Psoas muscle (tissue), 8 donors: Measurements from ENCODE around the gene CDIP1. TPM values are rescaled to one million over a fixed set of nuclear protein-coding genes. Genes with fewer than 3 reads are reported as not detected.
A peak's percentile ranks its signal among the peaks of the same experiment; 100 is the strongest.

ENCODE experiments used
- ATAC-seq, 4 donors: fragments of 200-7000 bp; cut with Tn5 transposase; one replicate each; pipeline ENCODE4 v1.9.1; 2020; ENCODE audit warnings: moderate library complexity in 3 of 4, mild to moderate bottlenecking in 2 of 4
- DNase-seq, 2 donors: peaks; one replicate each; pipeline ENCODE4 v3.0.0-alpha.2; 2020
- H3K27ac ChIP-seq: fragments of 200-600 bp; one replicate; pipeline ENCODE4 v1.8.0; 2022
- H3K27me3 ChIP-seq, 3 donors: fragments of 200-600 bp in 1 of 3; one replicate each; pipeline versions ENCODE4 v1.6.1 to v1.8.0; 2013 to 2022; ENCODE audit warnings: low read length in 2 of 3, mild to moderate bottlenecking in 2 of 3, moderate library complexity in 1 of 3; ENCODE audit not compliant: insufficient read depth in 3 of 3
- H3K36me3 ChIP-seq, 2 donors: fragments of 200-600 bp in 1 of 2; one replicate each; pipeline versions ENCODE4 v1.6.1 to v1.8.0; 2013 to 2022; ENCODE audit warnings: low read depth in 1 of 2, mild to moderate bottlenecking in 1 of 2, moderate library complexity in 1 of 2; ENCODE audit not compliant: insufficient read depth in 1 of 2
- H3K4me1 ChIP-seq: fragments of 200-600 bp; one replicate; pipeline ENCODE4 v1.8.0; 2022
- H3K4me3 ChIP-seq: fragments of 200-600 bp; one replicate; pipeline ENCODE4 v1.8.0; 2022; ENCODE audit warnings: mild to moderate bottlenecking
- H3K9me3 ChIP-seq: fragments of 200-600 bp; one replicate; pipeline ENCODE4 v1.8.0; 2022
- WGBS, 3 donors: extraction: QIAGEN DNeasy Blood & Tissue Kit; methylation state at CpG; one replicate each; pipeline versions ENCODE4 v1.1.6 to v1.1.7; 2013; 5-methylcytosine and 5-hydroxymethylcytosine counted together
- intact Hi-C, 2 donors: fragments of 100-400 bp; cut with DNase I; formaldehyde crosslinking; loops; one replicate each; pipeline versions ENCODE4 v1.11.0 to v1.14.2; 2022
- polyA plus RNA-seq, 3 donors: library from polyadenylated mRNA; stranded (reverse); fragments of 200-250 nt; gene quantifications; one replicate each; pipeline ENCODE4 v1.2.3, GENCODE V29; 2013
- total RNA-seq, 4 donors: library from RNA; stranded (reverse); fragmentation: NEBNext Ultra II Directional in 2 of 4; extraction: Animal tissue kit (Norgen Biotek cat#: 25700) in 2 of 4; gene quantifications; one replicate each; pipeline versions ENCODE4 v1.2.1 to v1.2.4, GENCODE V29; 2021 to 2023
- TF ChIP-seq, protein P1 (sequence below): fragments of 200-600 bp; IDR thresholded peaks from one replicate; pipeline ENCODE4 v1.8.0; 2022; ENCODE audit warnings: antibody characterized with exemption
- donor health status: healthy with polysubstance abuse.
- donor health status: DM: no; HTN: no; CAD: no; lungs with moderate emphysema.
- donor health status: Bipolar disorder and iron deficiency.
- donor health status: healthy.
- donor health status: DM: yes; HTN: yes; CAD: no.
- donor health status: DM: no; HTN: no; CAD: no.
- donor health status: DM: no; HTN: no; CAD: no.
- donor health status: DM: yes; HTN: yes; CAD: no.

The CDIP1 gene
- total and polyA plus RNA-seq, 7 donors: 18.7 to 51.8 (median 31.3) TPM

GRCh38 chr16:4494746-4495490 lies 43.7 kb downstream of the CDIP1 start:
- intact Hi-C loops: no loop called here
- TF ChIP-seq, protein P1, sequence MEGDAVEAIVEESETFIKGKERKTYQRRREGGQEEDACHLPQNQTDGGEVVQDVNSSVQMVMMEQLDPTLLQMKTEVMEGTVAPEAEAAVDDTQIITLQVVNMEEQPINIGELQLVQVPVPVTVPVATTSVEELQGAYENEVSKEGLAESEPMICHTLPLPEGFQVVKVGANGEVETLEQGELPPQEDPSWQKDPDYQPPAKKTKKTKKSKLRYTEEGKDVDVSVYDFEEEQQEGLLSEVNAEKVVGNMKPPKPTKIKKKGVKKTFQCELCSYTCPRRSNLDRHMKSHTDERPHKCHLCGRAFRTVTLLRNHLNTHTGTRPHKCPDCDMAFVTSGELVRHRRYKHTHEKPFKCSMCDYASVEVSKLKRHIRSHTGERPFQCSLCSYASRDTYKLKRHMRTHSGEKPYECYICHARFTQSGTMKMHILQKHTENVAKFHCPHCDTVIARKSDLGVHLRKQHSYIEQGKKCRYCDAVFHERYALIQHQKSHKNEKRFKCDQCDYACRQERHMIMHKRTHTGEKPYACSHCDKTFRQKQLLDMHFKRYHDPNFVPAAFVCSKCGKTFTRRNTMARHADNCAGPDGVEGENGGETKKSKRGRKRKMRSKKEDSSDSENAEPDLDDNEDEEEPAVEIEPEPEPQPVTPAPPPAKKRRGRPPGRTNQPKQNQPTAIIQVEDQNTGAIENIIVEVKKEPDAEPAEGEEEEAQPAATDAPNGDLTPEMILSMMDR: no peak
- Histone ChIP-seq H3K4me1 (peaks cover 18% of the 10 kb centered on the region), H3K27ac (peak overlapping the region; percentile 36), H3K9me3 (no peaks in the 10 kb centered on the region), H3K27me3 (no peaks in the 10 kb centered on the region), H3K4me3 (no peak overlapping the region), H3K36me3 (peaks cover 0 to 8% of the 10 kb centered on the region in 2 donors)
- WGBS, 3 donors: 86 to 91% (median 87%) methylated on average over 6 of the region's 6 CpGs
- ATAC-seq (peak in 3 of 4 donors; percentile 37 to 70 (median 50)), DNase-seq (no peak)

GRCh38 chr16:4491898-4492297 lies 46.7 kb downstream of the CDIP1 start:
- peaks cover 0 to 20% of the 10 kb centered on the region in 2 donors for H3K36me3 ChIP-seq
- no peak overlapping the region for H3K27ac ChIP-seq
- no peak overlapping the region for H3K4me3 ChIP-seq
- peaks cover 16% of the 10 kb centered on the region for H3K4me1 ChIP-seq
- WGBS, 3 donors: 97 to 100% (median 98%) methylated on average over 4 of the region's 4 CpGs
- H3K9me3 ChIP-seq: no peaks in the 10 kb centered on the region
- TF ChIP-seq, protein P1: no peak
- no peaks in the 10 kb centered on the region for H3K27me3 ChIP-seq
- no peak for ATAC-seq
- intact Hi-C loops: no loop called here
- DNase-seq: no peak

DNA sequence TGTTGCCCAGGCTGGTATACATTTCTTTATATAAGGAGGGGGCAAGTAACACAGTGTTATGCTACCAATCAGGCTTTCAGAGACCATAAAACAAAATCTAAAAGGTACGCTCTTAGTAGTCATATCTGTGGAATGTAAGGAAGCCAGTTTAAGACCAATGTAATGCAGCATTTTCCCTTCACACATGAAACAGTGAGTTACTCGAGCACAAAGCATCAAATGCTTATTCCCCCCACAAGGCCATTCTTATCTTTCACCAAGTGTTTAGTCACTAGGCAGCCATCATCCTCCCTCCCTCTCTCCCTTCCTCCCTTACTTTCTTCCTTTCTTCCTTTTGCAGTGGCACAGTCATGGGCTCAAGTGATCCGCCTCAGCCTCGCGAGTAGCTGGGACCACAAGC lies 49.5 kb downstream of the CDIP1 start:
- Histone ChIP-seq H3K9me3 (no peaks in the 10 kb centered on the region), H3K4me3 (no peak overlapping the region), H3K36me3 (peaks cover 0 to 34% of the 10 kb centered on the region in 2 donors), H3K4me1 (no peaks in the 10 kb centered on the region), H3K27me3 (no peaks in the 10 kb centered on the region), H3K27ac (no peak overlapping the region)
- 93 to 96% (median 94%) methylated on average over 5 of the region's 5 CpGs for WGBS, 3 donors
- DNase-seq: no peak
- TF ChIP-seq, protein P1: no peak
- intact Hi-C loops: no loop called here
- ATAC-seq: no peak

GRCh38 chr16:4488499-4488967 lies 50.0 kb downstream of the CDIP1 start:
- intact Hi-C loops: no loop called here
- no peak for DNase-seq
- TF ChIP-seq, protein P1: no peak
- no peak overlapping the region for H3K27ac ChIP-seq
- ATAC-seq: no peak
- H3K9me3 ChIP-seq: no peaks in the 10 kb centered on the region
- H3K27me3 ChIP-seq: no peaks in the 10 kb centered on the region
- peaks cover 0 to 36% of the 10 kb centered on the region in 2 donors for H3K36me3 ChIP-seq
- H3K4me1 ChIP-seq: no peaks in the 10 kb centered on the region
- H3K4me3 ChIP-seq: no peak overlapping the region
- 81 to 93% (median 85%) methylated on average over 1 of the region's 1 CpG for WGBS, 3 donors
